ENCODE measurements around the gene FAM20C. TPM values are rescaled to one million over a fixed set of nuclear protein-coding genes. Genes with fewer than 3 reads are reported as not detected.
"Not testable (repeated sequence)": the region's sequence is repeated elsewhere in the genome, so short reads cannot be mapped to it uniquely, and the experiment has no call there.

The FAM20C gene
- total RNA-seq, 2 donors from 2014 or later = 13.7 to 19.9 TPM

DNA sequence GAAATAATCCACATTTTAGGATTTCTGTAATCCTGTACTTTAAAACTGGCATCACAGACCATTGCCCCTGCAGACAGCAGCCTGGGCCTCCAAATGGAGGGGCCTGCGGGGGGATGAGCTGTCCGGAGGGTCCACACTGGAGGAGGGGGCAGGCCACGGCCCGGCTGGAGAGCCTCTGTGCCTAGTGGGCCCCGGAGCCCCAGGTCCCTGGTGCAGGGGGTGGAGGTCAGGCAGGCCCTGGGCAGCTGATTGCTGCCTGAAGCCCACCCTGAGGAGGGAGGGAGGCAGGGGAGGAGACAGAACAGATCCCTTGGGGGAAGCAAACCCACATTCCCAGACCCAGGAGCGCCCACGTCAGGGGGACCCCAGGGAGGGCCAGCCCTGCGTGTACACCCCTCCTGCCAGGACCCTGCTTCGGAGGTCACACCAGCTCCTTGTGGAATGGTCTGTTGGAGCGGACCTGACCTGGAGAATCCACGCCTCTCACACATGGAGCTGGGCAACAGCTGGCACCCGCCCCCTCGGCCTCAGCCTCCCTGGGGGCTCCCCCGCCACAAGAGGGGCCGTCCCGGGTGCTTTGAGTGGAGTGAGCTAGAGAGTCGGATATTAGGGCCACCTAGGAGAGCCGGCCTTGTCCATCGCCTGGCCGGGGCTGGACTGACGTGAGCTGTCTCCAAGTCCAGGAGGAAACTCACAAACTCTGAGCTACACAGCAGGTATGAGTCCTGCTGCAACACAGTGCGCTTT is 12.2 kb upstream of the FAM20C start:
- Histone ChIP-seq H3K4me1 (peaks cover 0 to 4% of the 10 kb centered on the region in 2 donors), H3K9me3 (no peaks in the 10 kb centered on the region), H3K36me3 (no peaks in the 10 kb centered on the region), H3K27me3 (no peaks in the 10 kb centered on the region), H3K27ac (no peak overlapping the region), H3K4me3 (no peak overlapping the region)
- DNase-seq (ENCODE audit: low spot score) = no peak
- TF ChIP-seq, protein P1, sequence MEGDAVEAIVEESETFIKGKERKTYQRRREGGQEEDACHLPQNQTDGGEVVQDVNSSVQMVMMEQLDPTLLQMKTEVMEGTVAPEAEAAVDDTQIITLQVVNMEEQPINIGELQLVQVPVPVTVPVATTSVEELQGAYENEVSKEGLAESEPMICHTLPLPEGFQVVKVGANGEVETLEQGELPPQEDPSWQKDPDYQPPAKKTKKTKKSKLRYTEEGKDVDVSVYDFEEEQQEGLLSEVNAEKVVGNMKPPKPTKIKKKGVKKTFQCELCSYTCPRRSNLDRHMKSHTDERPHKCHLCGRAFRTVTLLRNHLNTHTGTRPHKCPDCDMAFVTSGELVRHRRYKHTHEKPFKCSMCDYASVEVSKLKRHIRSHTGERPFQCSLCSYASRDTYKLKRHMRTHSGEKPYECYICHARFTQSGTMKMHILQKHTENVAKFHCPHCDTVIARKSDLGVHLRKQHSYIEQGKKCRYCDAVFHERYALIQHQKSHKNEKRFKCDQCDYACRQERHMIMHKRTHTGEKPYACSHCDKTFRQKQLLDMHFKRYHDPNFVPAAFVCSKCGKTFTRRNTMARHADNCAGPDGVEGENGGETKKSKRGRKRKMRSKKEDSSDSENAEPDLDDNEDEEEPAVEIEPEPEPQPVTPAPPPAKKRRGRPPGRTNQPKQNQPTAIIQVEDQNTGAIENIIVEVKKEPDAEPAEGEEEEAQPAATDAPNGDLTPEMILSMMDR (IDR thresholded peaks at IDR 0.05) = no peak

GRCh38 chr7:181738-182137 is 10.6 kb upstream of the FAM20C start:
- H3K9me3 ChIP-seq = no peaks in the 10 kb centered on the region
- no peaks in the 10 kb centered on the region for H3K36me3 ChIP-seq
- peaks cover 0 to 4% of the 10 kb centered on the region in 2 donors for H3K4me1 ChIP-seq
- H3K27me3 ChIP-seq = no peaks in the 10 kb centered on the region
- DNase-seq (ENCODE audit: low spot score) = no peak
- H3K4me3 ChIP-seq = no peak overlapping the region
- H3K27ac ChIP-seq = no peak overlapping the region
- TF ChIP-seq, protein P1 (IDR thresholded peaks at IDR 0.05) = no peak

DNA sequence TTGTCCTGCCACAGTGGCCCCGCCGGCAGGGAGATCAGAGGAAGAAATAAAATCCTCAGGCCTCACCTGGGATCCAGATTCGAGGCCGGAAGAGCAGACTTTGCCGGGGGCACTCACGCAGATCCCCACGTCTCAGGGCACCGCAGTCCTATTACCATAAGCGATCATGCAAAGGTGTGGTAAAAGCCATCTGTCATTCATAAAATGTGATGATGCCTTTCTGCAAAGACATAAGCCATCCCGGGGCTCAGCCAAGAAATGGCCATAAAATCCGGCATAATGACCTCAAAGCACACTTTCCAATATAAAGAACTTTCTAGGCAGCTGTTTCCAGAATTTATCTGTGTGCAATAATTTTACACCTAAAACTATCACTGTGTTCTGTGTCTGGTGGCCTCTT is 9.9 kb upstream of the FAM20C start:
- not testable (repeated sequence) for H3K4me1 ChIP-seq; H3K27me3 ChIP-seq; H3K27ac ChIP-seq; H3K36me3 ChIP-seq; H3K9me3 ChIP-seq; H3K4me3 ChIP-seq; DNase-seq (ENCODE audit: low spot score)

- TF ChIP-seq, protein P1 (IDR thresholded peaks at IDR 0.05) = no peak
- H3K4me3 ChIP-seq = no peak overlapping the region
- no peaks in the 10 kb centered on the region for H3K27me3 ChIP-seq
- no peak overlapping the region for H3K27ac ChIP-seq
- DNase-seq (ENCODE audit: low spot score) = no peak
- peaks cover 0 to 4% of the 10 kb centered on the region in 2 donors for H3K4me1 ChIP-seq
- H3K36me3 ChIP-seq = no peaks in the 10 kb centered on the region
- H3K9me3 ChIP-seq = no peaks in the 10 kb centered on the region
These were observed 8.7 kb upstream of the FAM20C start for GRCh38 chr7:183496-184292.

DNA sequence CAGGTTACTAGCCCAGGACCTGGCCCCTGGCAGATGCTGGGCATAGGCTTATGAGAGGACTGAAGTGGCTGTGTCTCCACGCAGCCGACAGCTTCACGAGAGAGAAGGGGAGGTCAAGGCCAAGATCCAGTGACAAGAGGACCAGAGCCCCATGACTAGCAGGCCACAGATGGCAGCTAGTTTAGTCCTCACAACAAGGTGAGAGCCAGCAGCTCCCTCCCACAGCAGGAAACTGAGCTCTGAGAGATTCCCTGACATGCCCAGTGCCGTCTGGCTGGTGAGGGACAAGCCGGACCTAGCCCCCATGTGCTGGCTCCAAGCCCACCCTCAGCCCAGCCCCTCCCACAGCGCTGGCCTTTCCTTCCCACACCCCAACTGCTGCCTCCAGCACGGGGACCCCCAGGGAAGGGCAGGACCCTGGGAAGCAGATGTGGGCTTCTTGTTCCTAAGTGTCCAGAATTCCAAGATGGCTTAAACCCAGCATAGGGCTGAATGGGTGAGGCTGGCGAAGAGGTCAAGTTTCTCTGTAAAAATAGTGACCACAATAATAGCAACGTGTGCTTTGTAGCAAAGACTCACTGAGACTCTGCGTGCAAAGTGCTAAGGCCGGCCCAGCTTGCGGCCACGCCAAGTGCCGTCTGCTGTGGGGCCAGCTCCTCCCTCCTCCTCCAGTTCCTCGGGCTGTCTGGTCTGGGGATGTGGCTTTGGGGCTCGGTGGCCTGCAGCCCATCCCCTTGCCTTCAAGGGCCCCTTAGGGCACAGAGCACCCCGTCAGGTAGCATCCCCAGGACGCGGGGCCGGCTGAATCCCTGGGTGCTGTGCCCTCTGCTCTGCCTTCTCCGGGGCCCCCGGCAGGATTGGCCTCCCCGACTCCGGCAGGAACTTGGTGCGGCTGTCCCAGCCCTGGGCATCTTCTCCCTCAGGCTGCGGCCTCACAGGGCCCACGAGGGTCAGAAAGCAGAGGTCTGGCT is 7.8 kb upstream of the FAM20C start:
- H3K27me3 ChIP-seq = no peaks in the 10 kb centered on the region
- no peaks in the 10 kb centered on the region for H3K36me3 ChIP-seq
- no peaks in the 10 kb centered on the region for H3K9me3 ChIP-seq
- H3K27ac ChIP-seq = no peak overlapping the region
- TF ChIP-seq, protein P1 (IDR thresholded peaks at IDR 0.05) = no peak
- DNase-seq (ENCODE audit: low spot score) = no peak
- peaks cover 0 to 4% of the 10 kb centered on the region in 2 donors for H3K4me1 ChIP-seq
- no peak overlapping the region for H3K4me3 ChIP-seq
